HG02642 (cell line): ENCODE data around the gene TSSC4.

Experiments
- ATAC-seq: cut with Tn5 transposase; IDR thresholded peaks from one replicate; pipeline ENCODE4 v1.9.1; 2021; ENCODE audit warnings: mild to moderate bottlenecking; ENCODE audit not compliant: unreplicated experiment, poor library complexity

TSSC4 gene

GRCh38 chr11:2385156-2386151 lies 15.1 kb upstream of the TSSC4 start:
- ATAC-seq, result peak; percentile 34

- ATAC-seq, result no peak
Observed at GRCh38 chr11:2386591-2386990, 14.0 kb upstream of the TSSC4 start.

- ATAC-seq, result no peak
Observed at GRCh38 chr11:2387266-2387987, 13.1 kb upstream of the TSSC4 start.

GRCh38 chr11:2388431-2389376 lies 11.8 kb upstream of the TSSC4 start:
- ATAC-seq, result no peak

- no peak for ATAC-seq
Observed at GRCh38 chr11:2389377-2390026, 11.0 kb upstream of the TSSC4 start.

- ATAC-seq, result no peak
Observed at GRCh38 chr11:2390091-2390724, 10.3 kb upstream of the TSSC4 start.

- no peak for ATAC-seq
Observed at GRCh38 chr11:2390725-2391151, 9.8 kb upstream of the TSSC4 start.

- no peak for ATAC-seq
Observed at GRCh38 chr11:2391181-2391975, 9.2 kb upstream of the TSSC4 start.

- no peak for ATAC-seq
Observed at GRCh38 chr11:2392241-2392959, 8.2 kb upstream of the TSSC4 start.

GRCh38 chr11:2393111-2393868 lies 7.3 kb upstream of the TSSC4 start:
- no peak for ATAC-seq

- no peak for ATAC-seq
Observed at GRCh38 chr11:2393941-2394817, 6.4 kb upstream of the TSSC4 start.

GRCh38 chr11:2394818-2395105 lies 5.8 kb upstream of the TSSC4 start:
- no peak for ATAC-seq

- ATAC-seq, result no peak
Observed at GRCh38 chr11:2395211-2395730, 5.3 kb upstream of the TSSC4 start.

- no peak for ATAC-seq
Observed at GRCh38 chr11:2395856-2396255, 4.7 kb upstream of the TSSC4 start.

- no peak for ATAC-seq
Observed at GRCh38 chr11:2396471-2396870, 4.1 kb upstream of the TSSC4 start.

- ATAC-seq, result no peak
Observed at GRCh38 chr11:2397005-2397404, 3.5 kb upstream of the TSSC4 start.
